GM21825 (cell line): ENCODE measurements around the gene POLR2J3.
"Not testable (repeated sequence)": the region's sequence is repeated elsewhere in the genome, so short reads cannot be mapped to it uniquely, and the experiment has no call there.

ENCODE experiments used
- ATAC-seq: cut with Tn5 transposase; IDR thresholded peaks from one replicate; pipeline ENCODE4 v1.9.1; 2021; ENCODE audit warnings: mild to moderate bottlenecking, moderate library complexity; ENCODE audit not compliant: unreplicated experiment

POLR2J3 gene

DNA sequence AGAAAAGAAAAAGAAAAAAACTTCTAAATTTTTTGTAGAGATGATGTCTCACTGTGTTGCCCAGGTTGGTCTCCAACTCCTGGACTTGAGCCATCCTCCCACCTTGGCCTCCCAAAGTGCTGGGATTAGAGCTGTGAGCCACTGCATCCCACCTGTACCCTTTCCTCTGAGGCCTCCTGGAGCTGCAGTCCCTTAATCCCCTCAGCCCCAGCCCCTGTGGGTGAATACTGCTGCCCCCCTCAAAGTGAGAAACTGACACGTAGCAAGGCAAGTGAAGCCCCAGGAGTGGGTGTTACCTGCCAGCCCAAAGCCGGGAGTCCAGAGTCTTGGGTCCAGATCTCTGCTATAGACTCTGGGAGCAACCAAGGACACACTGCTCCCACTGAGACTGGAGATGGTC lies 47.6 kb downstream of the POLR2J3 start:
- ATAC-seq, result not testable (repeated sequence)

DNA sequence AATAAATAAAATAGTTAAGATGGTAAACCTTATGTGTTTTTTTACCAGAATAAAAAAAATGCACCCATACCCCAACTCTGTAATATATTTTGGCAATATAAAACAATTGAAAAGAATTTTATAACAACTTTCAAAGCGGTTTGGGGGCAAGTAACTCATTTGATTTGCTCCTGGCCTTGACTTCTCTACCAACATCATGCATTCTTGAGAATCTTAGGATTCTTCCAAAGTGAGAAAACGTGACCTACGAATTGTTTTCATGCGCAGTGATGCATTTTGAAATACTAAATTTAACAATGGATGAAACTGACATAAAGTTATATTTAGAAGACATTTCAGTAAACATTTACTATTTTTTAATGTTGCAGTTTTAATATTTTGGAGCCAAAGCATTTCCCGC lies 51.6 kb downstream of the POLR2J3 start:
- ATAC-seq, result not testable (repeated sequence)

DNA sequence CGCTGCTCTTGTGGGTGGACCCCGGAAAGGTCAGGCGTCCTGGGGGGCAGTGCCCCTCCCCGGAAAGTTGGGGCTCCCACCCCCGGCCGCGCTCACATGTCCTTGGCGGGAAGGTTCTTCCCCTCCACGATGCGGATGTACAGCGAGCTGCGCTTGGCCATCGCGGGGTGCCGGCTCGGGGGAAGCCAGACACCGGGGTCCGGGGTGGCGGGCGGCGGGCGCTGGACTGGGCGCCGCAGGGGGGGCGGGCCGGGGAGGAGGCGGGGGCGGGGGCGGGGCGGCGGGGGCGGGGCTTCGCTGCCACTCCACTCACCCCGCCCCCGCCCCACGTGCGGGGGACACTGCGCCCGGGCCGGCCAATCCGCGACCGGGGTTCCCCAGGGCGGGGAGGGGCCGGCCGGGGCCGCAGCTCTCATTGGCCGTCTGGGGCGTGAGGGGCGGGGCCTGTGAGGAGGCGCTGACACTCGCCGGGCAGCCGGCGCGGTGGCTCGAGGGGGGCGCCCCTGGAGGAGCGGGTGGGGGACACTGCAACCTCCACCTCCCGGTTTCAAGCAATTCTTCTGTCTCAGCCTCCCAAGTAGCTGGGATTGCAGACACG lies 54.7 kb downstream of the POLR2J3 start, which contains the start of gene RASA4B:
Gene RASA4B (minus strand): TSS at position 228 of the 598 bp plus-strand sequence. CDS start 67 bp downstream, at position 161.
- ATAC-seq, result peak; percentile 65
